Measurements from ENCODE around the gene KIF3A. TPM values are rescaled to one million over a fixed set of nuclear protein-coding genes. Genes with fewer than 3 reads are reported as not detected.
A peak's percentile ranks its signal among the peaks of the same experiment; 100 is the strongest.

KIF3A gene
- total and polyA plus RNA-seq, 2 experiments from 2014 or later: 5.4 to 10.5 TPM

GRCh38 chr5:132658381-132659302 lies 78.7 kb downstream of the KIF3A start:
- no peak for TF ChIP-seq CTCF (IDR thresholded peaks at IDR 0.05; ENCODE audit: low read depth, low read length)
- no peaks in the 10 kb centered on the region for H3K36me3 ChIP-seq
- no peak for DNase-seq (ENCODE audit: low read depth in 1 of 2, low spot score in 1 of 2)
- no peaks in the 10 kb centered on the region for H3K9me3 ChIP-seq (ENCODE audit: low read depth)
- peaks cover 40% of the 10 kb centered on the region for H3K27me3 ChIP-seq
- H3K27ac ChIP-seq: no peak overlapping the region
- H3K4me3 ChIP-seq: no peak overlapping the region
- H3K4me1 ChIP-seq (ENCODE audit: low read depth): peaks cover 9% of the 10 kb centered on the region

GRCh38 chr5:132657676-132658380 lies 79.5 kb downstream of the KIF3A start, which contains the start of gene IL13:
Gene IL13 (plus strand): TSS chr5:132658173. CDS start chr5:132658187, 14 bp downstream.
- H3K9me3 ChIP-seq (ENCODE audit: low read depth): no peaks in the 10 kb centered on the region

GRCh38 chr5:132656774-132657355 lies 80.5 kb downstream of the KIF3A start:
- Histone ChIP-seq H3K4me3 (no peak overlapping the region), H3K9me3 (ENCODE audit: low read depth) (no peaks in the 10 kb centered on the region), H3K4me1 (ENCODE audit: low read depth) (no peaks in the 10 kb centered on the region), H3K36me3 (no peaks in the 10 kb centered on the region), H3K27me3 (peaks cover 44% of the 10 kb centered on the region), H3K27ac (no peak overlapping the region)
- DNase-seq (ENCODE audit: low read depth in 1 of 2, low spot score in 1 of 2): no peak
- TF ChIP-seq CTCF (IDR thresholded peaks at IDR 0.05; ENCODE audit: low read depth, low read length): no peak

More at GRCh38 chr5:132657676-132658380, 79.5 kb downstream of the KIF3A start, which contains the start of gene IL13:
- Histone ChIP-seq H3K27ac (no peak within 1 kb of the TSS), H3K27me3 (peaks cover 44% of the 10 kb centered on the region), H3K4me3 (no peak within 1 kb of the TSS), H3K4me1 (ENCODE audit: low read depth) (peaks cover under 1% of the 10 kb centered on the region), H3K36me3 (no peaks in the 10 kb centered on the region)
- DNase-seq (ENCODE audit: low read depth in 1 of 2, low spot score in 1 of 2): no peak
- no peak for TF ChIP-seq CTCF (IDR thresholded peaks at IDR 0.05; ENCODE audit: low read depth, low read length)

GRCh38 chr5:132655821-132656773 lies 81.2 kb downstream of the KIF3A start:
- peak in 1 of 2 donors; percentile 28 for DNase-seq (ENCODE audit: low read depth in 1 of 2, low spot score in 1 of 2)
- Histone ChIP-seq H3K27ac (no peak overlapping the region), H3K36me3 (no peaks in the 10 kb centered on the region), H3K4me3 (peak overlapping the region; percentile 13), H3K9me3 (ENCODE audit: low read depth) (no peaks in the 10 kb centered on the region), H3K27me3 (peaks cover 44% of the 10 kb centered on the region), H3K4me1 (ENCODE audit: low read depth) (no peaks in the 10 kb centered on the region)
- TF ChIP-seq CTCF (IDR thresholded peaks at IDR 0.05; ENCODE audit: low read depth, low read length): peak; percentile 17
